HG03175 (cell line): Measurements from ENCODE around the gene CPED1.
A peak's percentile ranks its signal among the peaks of the same experiment; 100 is the strongest.
"Not testable (repeated sequence)": the region's sequence is repeated elsewhere in the genome, so short reads cannot be mapped to it uniquely, and the experiment has no call there.

Experiments
- ATAC-seq: cut with Tn5 transposase; IDR thresholded peaks from one replicate; pipeline ENCODE4 v1.9.1; 2021; ENCODE audit warnings: mild to moderate bottlenecking, moderate library complexity; ENCODE audit not compliant: unreplicated experiment

Gene CPED1

GRCh38 chr7:121062671-121063279 is 74.3 kb downstream of the CPED1 start:
- ATAC-seq: no peak

GRCh38 chr7:121067717-121068116 is 79.2 kb downstream of the CPED1 start:
- not testable (repeated sequence) for ATAC-seq

GRCh38 chr7:121069346-121070100 is 81.0 kb downstream of the CPED1 start:
- no peak for ATAC-seq

GRCh38 chr7:121071132-121071531 is 82.6 kb downstream of the CPED1 start:
- ATAC-seq: no peak

GRCh38 chr7:121071662-121072061 is 83.2 kb downstream of the CPED1 start:
- no peak for ATAC-seq

- no peak for ATAC-seq
Measured at GRCh38 chr7:121072826-121073225, 84.3 kb downstream of the CPED1 start.

- ATAC-seq: no peak
Measured at GRCh38 chr7:121073463-121074099, 85.1 kb downstream of the CPED1 start.

GRCh38 chr7:121075424-121075841 is 86.9 kb downstream of the CPED1 start:
- ATAC-seq: not testable (repeated sequence)

GRCh38 chr7:121075952-121076349 is 87.4 kb downstream of the CPED1 start:
- no peak for ATAC-seq

GRCh38 chr7:121076350-121077164 is 88.0 kb downstream of the CPED1 start:
- no peak for ATAC-seq

- no peak for ATAC-seq
Measured at GRCh38 chr7:121077165-121077630, 88.7 kb downstream of the CPED1 start.

GRCh38 chr7:121078701-121079227 is 90.3 kb downstream of the CPED1 start:
- ATAC-seq: no peak

- no peak for ATAC-seq
Measured at GRCh38 chr7:121079425-121080169, 91.1 kb downstream of the CPED1 start.

- no peak for ATAC-seq
Measured at GRCh38 chr7:121080257-121080912, 91.9 kb downstream of the CPED1 start.

- no peak for ATAC-seq
Measured at GRCh38 chr7:121080913-121081326, 92.4 kb downstream of the CPED1 start.

- ATAC-seq: peak; percentile 77
Measured at GRCh38 chr7:121081327-121081936, 92.9 kb downstream of the CPED1 start.

- ATAC-seq: no peak
Measured at GRCh38 chr7:121082400-121083101, 94.0 kb downstream of the CPED1 start.

- ATAC-seq: no peak
Measured at GRCh38 chr7:121083138-121083789, 94.8 kb downstream of the CPED1 start.
